GM12872 (cell line): ENCODE measurements around the gene TBCD.

ENCODE experiments used
- TF ChIP-seq, protein P1 (sequence below): IDR thresholded peaks from 3 replicates; pipeline ENCODE4 v1.5.1; 2011; ENCODE audit warnings: low read depth, mild to moderate bottlenecking, low read length, moderate library complexity; ENCODE audit not compliant: insufficient read depth

Gene TBCD

GRCh38 chr17:82908543-82909160 lies 156.8 kb downstream of the TBCD start:
- TF ChIP-seq, protein P1, sequence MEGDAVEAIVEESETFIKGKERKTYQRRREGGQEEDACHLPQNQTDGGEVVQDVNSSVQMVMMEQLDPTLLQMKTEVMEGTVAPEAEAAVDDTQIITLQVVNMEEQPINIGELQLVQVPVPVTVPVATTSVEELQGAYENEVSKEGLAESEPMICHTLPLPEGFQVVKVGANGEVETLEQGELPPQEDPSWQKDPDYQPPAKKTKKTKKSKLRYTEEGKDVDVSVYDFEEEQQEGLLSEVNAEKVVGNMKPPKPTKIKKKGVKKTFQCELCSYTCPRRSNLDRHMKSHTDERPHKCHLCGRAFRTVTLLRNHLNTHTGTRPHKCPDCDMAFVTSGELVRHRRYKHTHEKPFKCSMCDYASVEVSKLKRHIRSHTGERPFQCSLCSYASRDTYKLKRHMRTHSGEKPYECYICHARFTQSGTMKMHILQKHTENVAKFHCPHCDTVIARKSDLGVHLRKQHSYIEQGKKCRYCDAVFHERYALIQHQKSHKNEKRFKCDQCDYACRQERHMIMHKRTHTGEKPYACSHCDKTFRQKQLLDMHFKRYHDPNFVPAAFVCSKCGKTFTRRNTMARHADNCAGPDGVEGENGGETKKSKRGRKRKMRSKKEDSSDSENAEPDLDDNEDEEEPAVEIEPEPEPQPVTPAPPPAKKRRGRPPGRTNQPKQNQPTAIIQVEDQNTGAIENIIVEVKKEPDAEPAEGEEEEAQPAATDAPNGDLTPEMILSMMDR, result no peak

DNA sequence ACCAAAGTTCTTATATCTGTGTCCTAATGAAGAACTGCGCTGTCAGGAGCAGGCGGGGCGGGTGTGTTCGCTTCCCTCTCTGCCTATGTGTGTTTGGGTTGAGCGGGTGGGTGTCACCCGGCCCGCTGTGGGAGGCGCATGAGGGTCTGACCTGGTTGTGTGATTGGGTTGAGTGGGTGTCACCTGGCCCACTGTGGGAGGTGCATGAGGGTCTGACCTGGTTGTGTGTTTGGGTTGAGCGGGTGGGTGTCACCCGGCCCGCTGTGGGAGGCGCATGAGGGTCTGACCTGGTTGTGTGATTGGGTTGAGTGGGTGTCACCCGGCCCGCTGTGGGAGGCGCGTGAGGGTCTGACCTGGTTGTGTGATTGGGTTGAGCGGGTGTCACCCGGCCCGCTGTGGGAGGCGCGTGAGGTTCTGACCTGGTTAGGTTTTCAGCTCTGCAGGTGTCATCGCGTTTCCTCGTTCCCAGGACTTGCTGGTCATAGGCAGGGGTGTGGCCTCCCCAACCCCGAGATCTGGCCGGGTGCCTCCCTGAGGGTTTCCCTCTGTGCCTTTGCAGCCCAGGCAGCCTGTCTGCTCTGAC lies 157.5 kb downstream of the TBCD start:
- TF ChIP-seq, protein P1, result no peak

DNA sequence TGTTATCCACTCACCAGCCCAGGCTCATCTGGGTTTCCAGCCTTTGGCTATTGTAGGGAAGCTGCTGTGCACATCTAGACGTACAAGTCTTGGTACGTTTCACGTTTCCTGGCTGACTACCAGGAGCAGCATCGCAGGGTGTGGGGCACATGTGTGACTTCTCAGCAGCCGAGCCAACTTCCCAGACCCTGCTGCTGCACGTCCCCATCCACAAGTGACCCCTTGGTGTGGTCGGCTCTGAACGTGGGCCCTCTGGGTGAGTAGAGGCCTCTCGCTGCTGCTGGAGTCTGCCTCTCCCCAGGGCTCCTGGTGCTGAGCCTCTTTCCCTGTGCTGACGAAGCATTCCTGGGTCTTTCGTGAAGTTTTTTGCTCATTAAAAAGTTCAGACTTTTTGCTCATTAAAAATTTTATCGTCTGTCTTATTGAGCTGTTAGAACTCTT lies 158.2 kb downstream of the TBCD start:
- TF ChIP-seq, protein P1, result no peak

DNA sequence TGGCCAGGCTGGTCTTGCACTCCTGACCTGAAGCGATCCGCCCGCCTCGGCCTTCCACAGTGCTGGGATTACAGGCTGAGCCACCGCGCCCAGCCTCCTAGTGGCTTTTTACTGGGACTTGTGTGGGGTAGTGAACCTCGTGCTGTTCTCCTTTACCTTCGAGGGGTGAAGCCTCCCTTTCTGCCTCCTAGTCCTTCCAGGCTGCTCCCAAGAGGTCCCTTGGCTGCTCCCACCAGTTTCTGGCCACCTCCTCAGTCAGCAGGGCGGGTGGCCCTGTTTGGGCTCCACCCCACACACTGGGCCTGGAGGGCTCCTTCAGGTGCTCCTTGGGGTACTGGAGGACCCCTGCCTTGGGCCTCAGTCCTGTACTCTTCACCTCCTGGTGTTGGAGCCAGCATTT lies 158.9 kb downstream of the TBCD start:
- TF ChIP-seq, protein P1, result no peak

- TF ChIP-seq, protein P1, result no peak
Measured at GRCh38 chr17:82911822-82912221, 160.0 kb downstream of the TBCD start.

- TF ChIP-seq, protein P1, result no peak
Measured at GRCh38 chr17:82912484-82913089, 160.7 kb downstream of the TBCD start.

- TF ChIP-seq, protein P1, result peak; percentile 25; the same call in 1 of the 3 replicates
Measured at GRCh38 chr17:82913304-82914043, 161.6 kb downstream of the TBCD start.
